Measurements from ENCODE around the gene CABLES1. TPM values are rescaled to one million over a fixed set of nuclear protein-coding genes. Genes with fewer than 3 reads are reported as not detected.
"Not testable (repeated sequence)": the region's sequence is repeated elsewhere in the genome, so short reads cannot be mapped to it uniquely, and the experiment has no call there.

Gene CABLES1
- total RNA-seq, 2 donors from 2014 or later = 0.39 TPM; not detected in 1

DNA sequence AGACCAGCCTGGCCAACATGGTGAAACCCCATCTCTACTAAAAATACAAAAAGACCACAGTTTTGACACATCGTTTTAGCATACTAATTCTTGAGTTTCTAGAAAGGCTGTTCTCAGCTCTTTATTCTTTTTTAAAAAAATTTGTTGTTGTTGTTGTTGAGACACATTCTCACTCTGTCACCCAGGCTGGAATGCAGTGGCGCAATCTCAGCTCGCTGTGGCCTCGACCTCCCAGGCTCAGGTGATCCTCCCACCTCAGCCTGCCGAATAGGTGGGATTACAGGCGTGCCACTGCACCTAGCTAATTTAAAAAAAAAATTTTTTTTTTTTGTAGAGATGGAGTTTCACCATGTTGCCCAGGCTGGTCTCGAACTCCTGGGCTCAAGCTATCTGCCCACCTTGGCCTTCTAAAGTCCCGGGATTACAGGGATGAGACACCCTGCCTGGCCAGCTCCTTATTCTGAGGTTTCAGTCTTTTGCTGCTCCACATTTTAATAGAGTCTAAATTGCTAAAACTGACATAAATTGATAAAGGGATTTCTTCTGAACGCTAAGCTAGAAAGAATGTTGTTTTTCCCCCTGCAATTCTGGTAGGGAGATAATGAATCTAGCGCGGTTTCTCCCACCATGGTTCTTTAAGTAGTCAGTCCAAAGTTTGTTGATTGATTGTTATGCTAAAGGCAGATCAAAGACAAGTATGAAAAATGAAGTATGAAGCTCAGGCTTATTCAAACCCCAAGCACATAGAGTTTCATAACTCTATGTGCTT is 32.6 kb upstream of the CABLES1 start:
- no peak for DNase-seq (ENCODE audit: low spot score)
- Mint-ChIP-seq H3K9me3 (no peaks in the 10 kb centered on the region), H3K4me1 (ENCODE audit: low read depth in 2 of 2) (no peaks in the 10 kb centered on the region), H3K4me3 (no peak overlapping the region), H3K27ac (no peak overlapping the region), H3K36me3 (no peaks in the 10 kb centered on the region), H3K27me3 (peaks cover 5 to 6% of the 10 kb centered on the region in 2 donors)
- no peak for ATAC-seq

DNA sequence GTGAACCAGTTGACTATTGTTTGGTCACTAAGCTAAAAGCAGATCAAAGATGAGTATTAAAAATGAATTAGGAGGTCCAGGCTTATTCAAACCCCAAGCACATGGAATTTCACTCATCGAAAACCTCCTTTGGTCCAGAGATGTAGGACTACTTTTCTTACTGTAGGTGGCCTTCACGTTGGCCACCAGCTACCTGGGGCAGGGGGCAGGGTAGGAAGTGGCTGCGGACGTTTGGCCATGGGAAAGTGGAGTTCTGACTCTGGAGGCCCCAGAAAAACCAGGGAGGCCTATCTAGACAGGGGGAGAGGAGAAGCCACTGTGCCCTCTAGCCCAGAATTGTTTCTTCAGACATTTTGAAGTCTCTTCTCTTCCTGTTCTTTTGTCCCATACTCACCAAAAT is 31.8 kb upstream of the CABLES1 start:
- H3K36me3 Mint-ChIP-seq = no peaks in the 10 kb centered on the region
- no peak overlapping the region for H3K4me3 Mint-ChIP-seq
- ATAC-seq (no peak), DNase-seq (ENCODE audit: low spot score) (no peak)
- H3K27ac Mint-ChIP-seq = no peak overlapping the region
- no peaks in the 10 kb centered on the region for H3K4me1 Mint-ChIP-seq (ENCODE audit: low read depth in 2 of 2)
- H3K27me3 Mint-ChIP-seq = peaks cover 5 to 6% of the 10 kb centered on the region in 2 donors
- H3K9me3 Mint-ChIP-seq = no peaks in the 10 kb centered on the region

DNA sequence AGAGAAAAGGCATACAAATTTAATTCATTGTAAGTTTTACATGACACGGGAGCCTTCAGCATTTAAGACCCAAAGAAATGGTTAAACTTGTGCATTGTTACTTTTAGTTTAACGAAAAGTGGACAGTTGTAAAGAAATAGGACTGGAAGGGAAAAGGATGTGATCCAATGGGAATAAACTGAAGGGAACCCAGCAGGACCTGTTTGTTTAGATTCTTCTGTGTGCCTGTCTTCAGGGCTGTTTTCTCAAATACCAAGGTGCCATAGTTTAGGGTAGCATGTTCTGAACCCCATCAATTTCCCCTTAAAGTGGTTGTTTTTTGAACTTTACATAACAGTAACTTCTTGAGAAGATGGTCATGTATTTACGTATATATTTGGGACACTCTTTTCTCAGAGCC is 30.3 kb upstream of the CABLES1 start:
- Mint-ChIP-seq H3K27ac (no peak overlapping the region), H3K4me3 (no peak overlapping the region), H3K4me1 (ENCODE audit: low read depth in 2 of 2) (no peaks in the 10 kb centered on the region), H3K27me3 (peaks cover 5 to 6% of the 10 kb centered on the region in 2 donors), H3K36me3 (no peaks in the 10 kb centered on the region), H3K9me3 (no peaks in the 10 kb centered on the region)
- DNase-seq (ENCODE audit: low spot score) (no peak), ATAC-seq (no peak)

DNA sequence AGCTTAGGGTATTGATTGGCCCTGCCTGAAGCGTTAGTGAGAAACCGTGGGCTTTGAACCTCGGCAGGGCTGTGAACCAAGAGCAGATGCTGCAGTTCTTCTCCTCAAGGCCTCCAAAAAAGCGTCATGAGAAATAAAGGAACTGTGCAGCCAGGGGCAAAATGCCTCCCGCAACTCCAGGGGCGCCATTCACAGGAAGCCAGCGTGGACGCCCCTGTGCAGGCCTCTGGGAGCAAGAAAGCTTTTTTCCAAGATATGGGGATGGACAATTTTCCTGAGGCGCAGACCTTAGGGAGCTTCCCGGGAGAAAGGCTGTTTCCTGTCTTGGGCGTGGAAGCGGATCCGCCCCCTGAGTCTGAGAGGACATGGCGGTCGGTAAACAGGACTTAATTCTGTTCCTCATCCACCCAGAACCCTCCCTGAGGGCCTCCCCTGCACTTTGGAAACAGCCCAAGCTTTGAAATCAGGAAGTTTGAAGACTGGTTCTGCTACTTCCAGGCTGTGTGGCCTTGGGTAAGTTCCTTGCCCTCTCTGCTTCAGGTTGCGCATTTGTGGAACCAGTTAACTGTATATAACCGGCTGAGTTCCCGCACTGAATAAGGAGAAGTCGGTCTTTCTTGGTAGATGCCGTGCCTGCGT is 29.6 kb upstream of the CABLES1 start:
- ATAC-seq = no peak
- Mint-ChIP-seq H3K4me3 (no peak overlapping the region), H3K27ac (no peak overlapping the region), H3K36me3 (no peaks in the 10 kb centered on the region), H3K9me3 (no peaks in the 10 kb centered on the region), H3K4me1 (ENCODE audit: low read depth in 2 of 2) (no peaks in the 10 kb centered on the region), H3K27me3 (peaks cover 5 to 6% of the 10 kb centered on the region in 2 donors)
- no peak for DNase-seq (ENCODE audit: low spot score)

DNA sequence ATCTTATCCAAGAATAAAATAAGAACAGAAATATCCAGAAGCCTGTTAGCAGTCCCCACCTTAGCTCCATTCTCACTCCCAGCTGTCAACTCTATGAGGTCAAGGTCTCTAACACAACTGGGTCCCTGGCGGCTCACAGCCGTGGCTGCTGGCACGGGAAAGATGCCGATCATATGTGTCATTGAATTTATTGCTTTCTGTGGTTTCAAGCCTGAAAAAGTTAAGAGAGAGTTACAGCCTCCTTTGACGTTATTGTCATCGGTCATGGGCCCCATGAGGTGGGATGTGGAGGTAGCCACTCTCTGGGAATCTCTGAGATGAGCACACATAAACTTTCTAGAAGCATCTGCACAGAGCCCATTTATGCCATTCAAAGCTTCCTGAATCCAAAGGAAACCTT is 28.7 kb upstream of the CABLES1 start:
- H3K9me3 Mint-ChIP-seq = no peaks in the 10 kb centered on the region
- no peak overlapping the region for H3K27ac Mint-ChIP-seq
- no peak overlapping the region for H3K4me3 Mint-ChIP-seq
- H3K27me3 Mint-ChIP-seq = peaks cover 6 to 8% of the 10 kb centered on the region in 2 donors
- H3K4me1 Mint-ChIP-seq (ENCODE audit: low read depth in 2 of 2) = no peaks in the 10 kb centered on the region
- ATAC-seq (no peak), DNase-seq (ENCODE audit: low spot score) (no peak)
- H3K36me3 Mint-ChIP-seq = no peaks in the 10 kb centered on the region

DNA sequence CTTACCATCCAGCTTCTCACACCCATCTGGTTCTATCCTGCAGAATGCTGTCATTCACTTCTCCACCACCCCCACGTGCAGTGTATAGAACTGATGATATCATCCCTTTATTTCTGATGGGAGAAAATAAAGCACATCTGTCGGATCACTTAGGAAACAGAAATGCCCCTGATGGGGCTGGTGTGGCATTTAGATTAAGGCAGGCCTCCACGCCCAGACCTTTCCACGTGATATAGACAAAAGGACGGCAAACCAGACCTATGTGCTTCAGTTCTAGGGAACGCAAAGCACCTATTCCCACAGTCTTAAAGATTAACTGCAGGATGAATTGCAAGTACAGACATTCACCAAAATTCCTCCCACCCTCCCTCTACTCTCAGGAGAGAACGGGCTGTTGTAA is 27.6 kb upstream of the CABLES1 start:
- ATAC-seq (no peak), DNase-seq (ENCODE audit: low spot score) (no peak)
- peaks cover 6 to 11% of the 10 kb centered on the region in 2 donors for H3K27me3 Mint-ChIP-seq
- no peaks in the 10 kb centered on the region for H3K9me3 Mint-ChIP-seq
- no peak overlapping the region for H3K4me3 Mint-ChIP-seq
- H3K36me3 Mint-ChIP-seq = no peaks in the 10 kb centered on the region
- no peaks in the 10 kb centered on the region for H3K4me1 Mint-ChIP-seq (ENCODE audit: low read depth in 2 of 2)
- no peak overlapping the region for H3K27ac Mint-ChIP-seq

DNA sequence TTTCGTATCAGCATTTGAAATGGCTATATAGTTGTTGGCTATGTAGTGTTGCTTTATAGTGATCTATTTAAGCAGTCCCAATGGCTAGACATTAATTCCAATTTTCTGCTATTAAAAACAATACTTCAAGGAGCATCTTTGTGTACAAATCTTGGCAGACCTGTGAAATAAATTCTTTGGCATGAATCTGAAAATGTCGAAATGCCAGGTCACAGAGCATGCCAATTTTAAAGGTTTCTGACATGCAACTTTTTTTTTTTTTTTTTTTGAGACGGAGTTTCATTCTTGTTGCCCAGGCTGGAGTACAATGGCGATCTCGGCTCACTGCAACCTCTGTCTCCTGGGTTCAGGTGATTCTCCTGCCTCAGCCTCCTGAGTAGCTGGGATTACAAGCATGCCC is 26.8 kb upstream of the CABLES1 start:
- Mint-ChIP-seq H3K36me3 (no peaks in the 10 kb centered on the region), H3K4me1 (ENCODE audit: low read depth in 2 of 2) (no peaks in the 10 kb centered on the region), H3K9me3 (no peaks in the 10 kb centered on the region), H3K4me3 (no peak overlapping the region), H3K27me3 (peaks cover 6 to 11% of the 10 kb centered on the region in 2 donors), H3K27ac (no peak overlapping the region)
- ATAC-seq = no peak
- DNase-seq (ENCODE audit: low spot score) = no peak

DNA sequence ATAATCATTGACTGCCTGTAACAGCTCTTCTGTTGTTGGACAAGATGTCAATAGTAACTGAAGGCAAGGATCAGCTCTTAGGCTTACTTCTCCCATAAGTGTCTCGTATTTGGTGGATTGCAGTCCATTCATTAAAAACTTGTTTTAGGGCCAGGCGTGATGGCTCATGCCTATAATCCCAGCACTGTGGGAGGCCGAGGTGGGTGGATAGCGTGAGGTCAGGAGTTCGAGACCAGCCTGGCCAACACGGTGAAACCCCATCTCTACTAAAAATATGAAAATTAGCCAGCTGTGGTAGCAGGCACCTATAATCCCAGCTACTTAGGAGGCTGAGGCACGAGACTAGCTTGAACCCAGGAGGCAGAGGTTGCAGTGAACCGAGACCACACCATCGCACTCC is 26.1 kb upstream of the CABLES1 start:
- not testable (repeated sequence) for H3K36me3 Mint-ChIP-seq

DNA sequence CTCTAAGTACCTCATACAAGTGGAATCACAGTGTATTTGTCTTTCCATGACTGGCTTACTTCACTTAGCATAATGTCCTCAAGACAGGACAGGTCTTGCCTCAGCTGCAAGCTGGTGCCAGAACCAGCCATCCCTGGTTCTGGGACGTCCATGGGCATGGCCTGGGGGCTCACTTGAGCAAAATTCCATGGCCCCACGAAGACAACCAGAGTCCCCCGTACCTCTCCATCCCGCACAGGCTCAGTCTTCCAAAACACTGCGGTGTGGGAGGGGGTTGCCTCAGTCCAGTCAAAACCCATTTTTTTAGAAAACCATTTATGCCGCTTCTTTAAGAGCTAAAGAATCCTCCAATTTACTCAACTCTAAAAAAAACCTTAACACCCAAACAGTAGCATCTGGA is 21.7 kb upstream of the CABLES1 start:
- no peak overlapping the region for H3K4me3 Mint-ChIP-seq
- ATAC-seq (no peak), DNase-seq (ENCODE audit: low spot score) (no peak)
- peaks cover 8 to 9% of the 10 kb centered on the region in 2 donors for H3K27me3 Mint-ChIP-seq
- H3K4me1 Mint-ChIP-seq (ENCODE audit: low read depth in 2 of 2) = peaks cover 3 to 7% of the 10 kb centered on the region in 2 donors
- no peak overlapping the region for H3K27ac Mint-ChIP-seq
- no peaks in the 10 kb centered on the region for H3K9me3 Mint-ChIP-seq
- no peaks in the 10 kb centered on the region for H3K36me3 Mint-ChIP-seq

More for the DNA sequence above, 26.1 kb upstream of the CABLES1 start:
- not testable (repeated sequence) for DNase-seq (ENCODE audit: low spot score); H3K4me3 Mint-ChIP-seq; H3K27ac Mint-ChIP-seq; H3K4me1 Mint-ChIP-seq (ENCODE audit: low read depth in 2 of 2); H3K9me3 Mint-ChIP-seq; ATAC-seq
- peaks cover 6 to 11% of the 10 kb centered on the region in 2 donors for H3K27me3 Mint-ChIP-seq

DNA sequence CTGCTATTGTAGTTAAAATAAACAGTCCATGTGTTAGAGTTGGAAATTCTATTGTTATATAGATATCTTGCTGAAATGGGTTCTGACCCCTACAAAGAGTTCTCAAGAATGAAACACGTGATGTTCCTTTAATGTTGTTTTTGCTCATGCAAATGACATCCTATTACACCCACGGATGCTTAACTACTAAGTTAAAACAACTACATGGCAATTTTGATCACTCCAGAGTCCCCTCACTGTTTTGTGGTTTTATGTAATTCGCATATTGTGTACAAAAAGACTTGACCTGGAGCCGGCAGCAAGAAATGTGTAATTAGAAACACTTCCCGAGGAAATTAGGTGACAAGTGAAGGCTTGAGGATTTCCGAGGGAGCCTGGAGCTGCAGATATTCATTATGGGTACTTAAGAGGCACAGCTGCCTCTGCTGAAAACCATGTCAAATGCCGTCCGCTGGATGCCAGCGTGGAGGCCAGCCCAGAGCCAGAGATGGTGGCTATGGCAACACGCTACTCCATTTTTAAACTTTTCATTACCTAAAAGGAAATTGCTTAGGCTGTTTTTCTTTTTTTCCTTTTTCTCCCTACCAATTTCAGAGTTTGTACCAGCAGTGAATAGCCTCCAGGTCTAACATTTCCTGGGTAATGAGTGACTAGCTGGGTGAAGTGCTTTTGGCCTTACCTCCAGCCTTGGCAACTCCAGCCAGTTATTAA is 21.0 kb upstream of the CABLES1 start:
- Mint-ChIP-seq H3K27me3 (peaks cover 8 to 9% of the 10 kb centered on the region in 2 donors), H3K27ac (no peak overlapping the region), H3K36me3 (no peaks in the 10 kb centered on the region), H3K4me3 (no peak overlapping the region), H3K9me3 (no peaks in the 10 kb centered on the region), H3K4me1 (ENCODE audit: low read depth in 2 of 2) (peaks cover 3 to 7% of the 10 kb centered on the region in 2 donors)
- DNase-seq (ENCODE audit: low spot score) (no peak), ATAC-seq (no peak)

DNA sequence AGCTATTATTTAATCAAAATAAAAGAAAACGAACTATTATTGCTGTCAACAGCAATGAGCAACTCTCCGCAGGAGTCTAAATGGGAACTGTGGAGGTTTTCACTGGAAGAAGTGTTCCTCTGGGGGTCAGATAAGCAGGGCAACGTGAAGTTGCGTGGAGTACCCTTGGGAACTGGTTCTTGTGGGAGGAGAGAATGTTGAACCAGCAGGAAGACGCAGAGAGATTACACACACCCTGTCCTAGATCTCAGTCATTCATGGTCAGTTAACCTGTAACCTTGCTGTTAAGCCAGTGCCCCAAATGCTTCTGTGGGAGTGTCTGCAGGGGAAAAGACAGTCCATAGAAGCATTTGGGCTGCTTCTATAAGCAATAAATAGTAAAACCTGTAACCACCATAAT is 20.4 kb upstream of the CABLES1 start:
- Mint-ChIP-seq H3K36me3 (no peaks in the 10 kb centered on the region), H3K4me1 (ENCODE audit: low read depth in 2 of 2) (peaks cover 3 to 7% of the 10 kb centered on the region in 2 donors), H3K4me3 (no peak overlapping the region), H3K9me3 (no peaks in the 10 kb centered on the region), H3K27ac (no peak overlapping the region), H3K27me3 (peaks cover 8 to 9% of the 10 kb centered on the region in 2 donors)
- ATAC-seq = no peak
- DNase-seq (ENCODE audit: low spot score) = no peak

DNA sequence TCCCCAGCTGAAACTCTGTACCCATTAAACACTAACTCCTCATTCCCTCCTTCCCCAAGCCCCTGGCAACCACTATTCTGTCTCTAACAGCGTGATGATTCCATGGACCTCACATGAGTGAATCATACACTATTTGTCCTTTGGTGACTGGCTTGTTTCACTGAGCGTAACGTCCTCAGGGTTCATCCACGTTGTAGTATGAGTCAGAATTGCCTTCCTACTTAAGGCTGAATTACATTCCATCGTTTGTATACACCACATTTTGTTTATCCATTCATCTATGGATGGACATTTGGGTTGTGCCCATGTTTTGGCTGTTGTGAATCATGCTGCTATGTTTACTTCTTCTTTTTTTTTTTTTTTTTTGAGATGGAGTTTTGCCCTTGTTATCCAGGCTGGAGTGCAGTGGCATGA is 19.6 kb upstream of the CABLES1 start:
- peaks cover 3 to 7% of the 10 kb centered on the region in 2 donors for H3K4me1 Mint-ChIP-seq (ENCODE audit: low read depth in 2 of 2)
- H3K27me3 Mint-ChIP-seq = peaks cover 8 to 9% of the 10 kb centered on the region in 2 donors

DNA sequence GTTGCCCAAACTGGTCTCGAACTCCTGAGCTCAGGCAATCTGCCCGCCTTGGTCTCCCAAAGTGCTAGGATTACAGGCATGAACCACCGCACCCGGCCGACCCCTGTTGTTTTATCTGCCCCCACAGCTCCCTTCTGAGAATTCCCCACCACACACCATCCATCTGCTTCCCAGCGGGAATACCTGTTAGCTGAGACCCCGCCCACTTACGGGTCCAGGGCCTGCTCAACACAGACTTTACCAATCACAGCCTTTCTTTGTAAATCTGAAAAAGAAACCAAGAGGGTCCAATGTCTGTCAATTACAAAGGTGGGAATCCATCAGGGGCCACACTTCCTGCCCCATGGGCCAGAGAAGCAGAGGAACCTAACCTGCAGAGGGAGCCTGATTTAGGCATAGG is 14.2 kb upstream of the CABLES1 start:
- no peaks in the 10 kb centered on the region for H3K4me1 Mint-ChIP-seq (ENCODE audit: low read depth in 2 of 2)

More for the DNA sequence above, 19.6 kb upstream of the CABLES1 start:
- H3K27ac Mint-ChIP-seq = no peak overlapping the region
- no peak overlapping the region for H3K4me3 Mint-ChIP-seq
- H3K36me3 Mint-ChIP-seq = no peaks in the 10 kb centered on the region
- DNase-seq (ENCODE audit: low spot score) (no peak), ATAC-seq (no peak)
- no peaks in the 10 kb centered on the region for H3K9me3 Mint-ChIP-seq

More for the DNA sequence above, 14.2 kb upstream of the CABLES1 start:
- Mint-ChIP-seq H3K9me3 (no peaks in the 10 kb centered on the region), H3K36me3 (no peaks in the 10 kb centered on the region), H3K27me3 (peaks cover 0 to 2% of the 10 kb centered on the region in 2 donors), H3K27ac (no peak overlapping the region), H3K4me3 (no peak overlapping the region)
- no peak for DNase-seq (ENCODE audit: low spot score)
- ATAC-seq = no peak

All from natural killer cell treated with Interleukin-12 subunit alpha and Interleukin-12 subunit beta and Interleukin-15 and Interleukin-18, amount 100 ng/mL, for 72 hours (primary cell).